ENCODE results near the gene CC2D1A.

Gene CC2D1A

DNA sequence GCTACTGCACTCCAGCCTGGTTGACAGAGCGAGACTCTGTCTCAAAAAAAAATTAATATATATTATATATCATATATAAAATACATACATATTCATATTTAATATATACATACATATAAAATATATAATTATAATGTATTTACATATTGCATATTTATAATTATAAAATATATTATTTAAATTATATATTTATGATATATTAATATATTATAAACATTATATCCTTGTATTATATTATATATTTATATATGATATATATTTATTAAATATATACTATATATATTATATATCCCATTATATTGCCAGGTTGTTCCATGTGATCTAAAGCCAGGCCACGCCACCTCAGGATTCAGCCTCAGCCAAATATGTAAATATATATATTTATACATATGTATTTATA lies 9.8 kb upstream of the CC2D1A start:
- TF ChIP-seq POU2F2 (IDR thresholded peaks at IDR 0.05; ENCODE audit: low read depth, low read length): no peak
- TF ChIP-seq POLR2A (IDR thresholded peaks at IDR 0.05; ENCODE audit: low read depth, low read length): no peak
- no peak for TF ChIP-seq PAX5 (IDR thresholded peaks at IDR 0.05; ENCODE audit: insufficient read depth, low read length, severe bottlenecking)
- no peak for TF ChIP-seq TAF1 (IDR thresholded peaks at IDR 0.05; ENCODE audit: low read depth, low read length)
- TF ChIP-seq SPI1 (IDR thresholded peaks at IDR 0.05; ENCODE audit: low read depth, low read length): no peak
- FAIRE-seq (no peak), DNase-seq (ENCODE audit: insufficient read length, low spot score) (no peak)

DNA sequence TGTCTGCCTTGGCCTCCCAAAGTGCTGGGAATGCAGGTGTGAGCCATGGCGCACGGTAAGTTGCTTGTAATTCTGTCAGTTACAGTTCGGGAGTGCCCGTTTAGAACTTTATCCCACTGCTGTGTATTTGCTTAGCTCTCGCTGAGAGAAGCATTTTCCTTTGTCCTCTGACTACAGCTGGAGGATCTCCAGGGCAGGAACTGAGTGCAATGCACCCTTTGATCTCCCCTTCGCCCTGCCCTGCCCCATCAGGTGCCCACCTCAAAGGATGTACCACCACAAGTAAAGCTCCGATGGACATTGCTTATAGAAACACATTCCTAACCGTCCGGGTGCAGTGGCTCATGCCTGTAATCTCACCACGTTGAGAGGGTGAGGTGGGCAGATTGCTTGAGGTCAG lies 6.6 kb upstream of the CC2D1A start:
- FAIRE-seq (no peak), DNase-seq (ENCODE audit: insufficient read length, low spot score) (no peak)
- TF ChIP-seq TAF1 (IDR thresholded peaks at IDR 0.05; ENCODE audit: low read depth, low read length) (no peak), SPI1 (IDR thresholded peaks at IDR 0.05; ENCODE audit: low read depth, low read length) (no peak), POLR2AphosphoS5 (IDR thresholded peaks at IDR 0.05; ENCODE audit: low read depth, low read length) (no peak), PAX5 (IDR thresholded peaks at IDR 0.05; ENCODE audit: insufficient read depth, low read length, severe bottlenecking) (no peak), POLR2A (IDR thresholded peaks at IDR 0.05; ENCODE audit: low read depth, low read length) (no peak), POU2F2 (IDR thresholded peaks at IDR 0.05; ENCODE audit: low read depth, low read length) (no peak)

DNA sequence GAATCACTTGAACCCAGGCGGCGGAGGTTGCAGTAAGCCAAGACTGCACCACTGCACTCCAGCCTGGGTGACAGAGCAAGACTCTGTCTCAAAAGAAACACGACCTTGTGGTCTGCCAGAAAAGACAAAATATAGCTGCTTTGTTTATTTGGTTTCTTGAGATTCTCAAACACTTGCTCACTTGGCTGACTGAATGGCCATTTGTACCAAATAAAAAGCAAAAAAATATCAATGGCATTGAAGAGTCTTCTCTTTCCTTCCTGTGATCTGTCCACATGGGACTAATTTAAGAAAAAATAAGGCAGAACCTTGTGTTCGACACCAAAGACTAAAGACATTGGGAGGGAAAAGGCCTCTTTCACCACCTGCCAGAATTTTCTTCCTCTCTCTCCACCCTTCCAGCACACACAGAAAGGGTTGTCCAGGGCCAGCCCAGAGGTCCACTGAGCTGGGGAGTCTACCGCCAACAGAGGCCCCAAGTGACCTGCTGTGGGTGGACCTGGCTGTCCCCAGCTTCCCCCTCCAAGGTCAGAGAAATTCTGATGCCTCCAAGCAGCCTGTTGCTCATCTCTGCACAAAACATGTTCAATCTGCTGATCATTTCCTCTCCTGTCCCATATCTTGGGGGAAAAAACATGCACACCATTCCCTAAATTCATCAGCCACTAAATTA lies 6.0 kb upstream of the CC2D1A start:
- no peak for FAIRE-seq

DNA sequence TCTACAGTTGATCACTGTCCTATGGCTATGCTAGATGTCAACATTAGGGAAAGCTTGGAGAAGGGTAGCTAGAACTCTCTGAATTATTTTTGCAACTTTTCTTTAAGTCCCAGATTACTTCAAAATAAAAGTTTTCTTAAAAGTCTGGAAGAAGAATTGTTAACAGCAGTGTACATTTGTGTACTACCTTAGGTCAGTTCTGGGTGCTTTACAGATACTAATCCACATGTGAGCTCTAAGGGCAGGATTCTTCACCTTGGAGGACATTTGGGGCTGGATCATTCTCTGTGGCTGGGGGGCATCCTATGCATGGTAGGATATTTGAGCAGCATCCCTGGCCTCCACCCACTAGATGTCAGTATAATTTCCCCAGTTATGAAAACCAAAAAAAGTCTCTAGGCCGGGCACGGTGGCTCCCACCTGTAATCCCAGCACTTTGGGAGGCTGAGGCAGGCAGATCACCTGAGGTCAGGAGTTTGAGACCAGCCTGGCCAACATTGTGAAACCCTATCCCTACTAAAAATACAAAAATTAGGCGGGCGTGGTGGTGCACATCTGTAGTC lies 2.9 kb upstream of the CC2D1A start:
- TF ChIP-seq TAF1 (IDR thresholded peaks at IDR 0.05; ENCODE audit: low read depth, low read length) (no peak), POU2F2 (IDR thresholded peaks at IDR 0.05; ENCODE audit: low read depth, low read length) (0 out of 2 replicates have a peak, but pooled peaks have one; percentile 25), PAX5 (IDR thresholded peaks at IDR 0.05; ENCODE audit: insufficient read depth, low read length, severe bottlenecking) (no peak), SPI1 (IDR thresholded peaks at IDR 0.05; ENCODE audit: low read depth, low read length) (no peak)
- DNase-seq (ENCODE audit: insufficient read length, low spot score) (no peak), FAIRE-seq (no peak)

More for the DNA sequence above, 6.0 kb upstream of the CC2D1A start:
- TF ChIP-seq PAX5 (IDR thresholded peaks at IDR 0.05; ENCODE audit: insufficient read depth, low read length, severe bottlenecking) (no peak), SPI1 (IDR thresholded peaks at IDR 0.05; ENCODE audit: low read depth, low read length) (no peak), TAF1 (IDR thresholded peaks at IDR 0.05; ENCODE audit: low read depth, low read length) (no peak), POLR2AphosphoS5 (IDR thresholded peaks at IDR 0.05; ENCODE audit: low read depth, low read length) (no peak), POLR2A (IDR thresholded peaks at IDR 0.05; ENCODE audit: low read depth, low read length) (no peak), POU2F2 (IDR thresholded peaks at IDR 0.05; ENCODE audit: low read depth, low read length) (no peak)
- no peak for DNase-seq (ENCODE audit: insufficient read length, low spot score)

DNA sequence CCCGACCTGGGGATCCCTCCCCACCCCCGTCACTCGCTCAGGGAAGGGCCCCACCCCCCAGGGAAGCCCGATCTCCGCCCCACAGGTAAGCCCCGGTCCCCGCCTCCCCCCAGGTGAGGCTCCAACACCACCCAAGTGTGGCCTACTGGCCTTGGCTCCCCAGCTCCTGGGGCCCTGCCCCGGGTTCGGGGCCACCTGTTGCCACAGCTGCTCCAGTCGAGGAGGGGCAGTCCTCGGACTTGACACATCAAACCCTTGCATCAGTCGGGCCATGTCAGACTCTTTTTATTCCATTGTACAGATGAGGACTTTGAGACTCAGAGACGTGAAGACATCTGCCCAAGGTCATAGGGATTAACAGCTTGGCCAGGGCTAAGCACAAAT lies 512 bp downstream of the CC2D1A start:
- FAIRE-seq (no peak), DNase-seq (ENCODE audit: insufficient read length, low spot score) (no peak)
- TF ChIP-seq POU2F2 (IDR thresholded peaks at IDR 0.05; ENCODE audit: low read depth, low read length) (no peak), POLR2AphosphoS5 (IDR thresholded peaks at IDR 0.05; ENCODE audit: low read depth, low read length) (no peak), PAX5 (IDR thresholded peaks at IDR 0.05; ENCODE audit: insufficient read depth, low read length, severe bottlenecking) (no peak), POLR2A (IDR thresholded peaks at IDR 0.05; ENCODE audit: low read depth, low read length) (no peak), SPI1 (IDR thresholded peaks at IDR 0.05; ENCODE audit: low read depth, low read length) (no peak), TAF1 (IDR thresholded peaks at IDR 0.05; ENCODE audit: low read depth, low read length) (no peak)

DNA sequence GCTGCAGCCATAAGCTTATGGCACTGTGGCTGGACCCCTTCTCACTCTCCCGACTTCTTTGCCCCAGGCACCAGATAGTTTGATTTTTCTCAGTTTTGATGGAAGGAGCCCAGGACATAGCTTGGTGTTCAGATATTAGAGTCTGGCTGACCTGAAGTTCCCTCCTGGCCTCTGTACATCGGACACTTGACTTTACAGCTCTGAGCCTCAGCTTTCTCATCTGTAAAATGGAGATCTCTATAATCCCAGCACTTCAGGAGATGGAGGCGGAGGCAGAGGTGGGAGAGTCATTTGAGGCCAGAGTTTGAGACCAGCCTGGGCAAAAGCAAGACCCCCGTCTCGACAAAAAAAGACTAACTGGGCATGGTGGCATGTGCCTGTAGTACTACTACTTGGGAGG lies 909 bp downstream of the CC2D1A start:
- no peak for DNase-seq (ENCODE audit: insufficient read length, low spot score)
- TF ChIP-seq SPI1 (IDR thresholded peaks at IDR 0.05; ENCODE audit: low read depth, low read length) (no peak), POLR2A (IDR thresholded peaks at IDR 0.05; ENCODE audit: low read depth, low read length) (no peak), TAF1 (IDR thresholded peaks at IDR 0.05; ENCODE audit: low read depth, low read length) (no peak), POU2F2 (IDR thresholded peaks at IDR 0.05; ENCODE audit: low read depth, low read length) (no peak), PAX5 (IDR thresholded peaks at IDR 0.05; ENCODE audit: insufficient read depth, low read length, severe bottlenecking) (no peak), POLR2AphosphoS5 (IDR thresholded peaks at IDR 0.05; ENCODE audit: low read depth, low read length) (no peak)
- no peak for FAIRE-seq

DNA sequence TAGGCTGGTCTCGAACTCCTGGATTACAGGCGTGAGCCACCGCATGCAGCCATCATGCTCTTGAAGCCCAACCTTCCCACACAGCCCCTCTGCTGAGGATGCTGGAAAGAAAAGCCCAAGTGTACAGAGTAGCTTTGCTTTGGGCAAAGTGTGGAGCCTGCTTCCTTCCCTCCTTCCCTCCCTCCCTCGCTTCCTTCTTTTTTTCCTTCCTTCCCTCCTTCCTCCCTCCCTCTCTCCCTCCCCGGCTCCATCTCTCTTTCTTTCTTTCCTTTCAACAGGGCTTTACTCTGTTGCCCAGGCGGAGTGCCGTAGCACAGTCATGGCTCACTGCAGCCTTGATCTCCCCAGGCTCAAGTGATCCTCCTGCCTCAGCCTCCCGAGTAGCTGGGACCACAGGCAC lies 2.7 kb downstream of the CC2D1A start:
- TF ChIP-seq PAX5 (IDR thresholded peaks at IDR 0.05; ENCODE audit: insufficient read depth, low read length, severe bottlenecking): no peak
- no peak for TF ChIP-seq POU2F2 (IDR thresholded peaks at IDR 0.05; ENCODE audit: low read depth, low read length)
- TF ChIP-seq SPI1 (IDR thresholded peaks at IDR 0.05; ENCODE audit: low read depth, low read length): no peak
- no peak for TF ChIP-seq POLR2AphosphoS5 (IDR thresholded peaks at IDR 0.05; ENCODE audit: low read depth, low read length)
- TF ChIP-seq POLR2A (IDR thresholded peaks at IDR 0.05; ENCODE audit: low read depth, low read length): no peak
- TF ChIP-seq TAF1 (IDR thresholded peaks at IDR 0.05; ENCODE audit: low read depth, low read length): no peak
- DNase-seq (ENCODE audit: insufficient read length, low spot score) (no peak), FAIRE-seq (no peak)

DNA sequence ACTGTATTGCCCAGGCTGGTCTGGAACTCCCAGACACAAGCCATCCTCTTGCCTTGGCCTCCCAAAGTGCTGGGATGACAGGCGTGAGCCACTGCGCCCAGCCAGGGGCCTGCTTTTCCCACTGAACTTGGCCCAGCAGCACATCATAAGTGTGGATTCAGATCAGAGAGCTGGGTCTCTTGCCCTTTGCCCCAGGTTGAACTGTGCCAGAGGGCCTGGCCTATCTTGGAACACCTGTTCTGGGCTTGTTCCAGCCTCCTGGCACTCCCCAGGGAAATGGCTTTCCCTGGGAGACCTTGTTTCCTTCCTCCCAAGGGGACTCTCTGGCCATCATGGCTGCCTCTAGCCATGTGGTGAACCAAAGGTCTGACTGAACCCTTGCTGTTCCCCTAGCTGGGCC lies 3.4 kb downstream of the CC2D1A start:
- FAIRE-seq (no peak), DNase-seq (ENCODE audit: insufficient read length, low spot score) (no peak)
- TF ChIP-seq POLR2A (IDR thresholded peaks at IDR 0.05; ENCODE audit: low read depth, low read length): no peak
- no peak for TF ChIP-seq POU2F2 (IDR thresholded peaks at IDR 0.05; ENCODE audit: low read depth, low read length)
- TF ChIP-seq PAX5 (IDR thresholded peaks at IDR 0.05; ENCODE audit: insufficient read depth, low read length, severe bottlenecking): no peak
- TF ChIP-seq TAF1 (IDR thresholded peaks at IDR 0.05; ENCODE audit: low read depth, low read length): no peak
- TF ChIP-seq SPI1 (IDR thresholded peaks at IDR 0.05; ENCODE audit: low read depth, low read length): no peak
- no peak for TF ChIP-seq POLR2AphosphoS5 (IDR thresholded peaks at IDR 0.05; ENCODE audit: low read depth, low read length)

DNA sequence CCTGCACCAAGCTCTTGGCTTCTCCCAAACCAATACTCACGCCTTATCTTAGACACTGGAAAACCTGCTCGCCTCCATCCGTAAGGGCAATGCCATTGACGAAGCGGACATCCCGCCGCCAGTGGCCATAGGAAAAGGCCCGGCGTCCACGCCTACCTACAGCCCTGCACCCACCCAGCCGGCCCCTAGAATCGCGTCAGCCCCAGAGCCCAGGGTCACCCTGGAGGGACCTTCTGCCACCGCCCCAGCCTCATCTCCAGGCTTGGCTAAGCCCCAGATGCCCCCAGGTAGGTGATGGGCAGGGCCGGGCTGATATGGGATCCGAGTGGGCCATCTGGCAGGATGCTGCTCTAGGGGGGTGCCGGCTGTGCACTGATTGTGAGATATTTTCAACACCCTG lies 7.4 kb downstream of the CC2D1A start:
- no peak for TF ChIP-seq POLR2AphosphoS5 (IDR thresholded peaks at IDR 0.05; ENCODE audit: low read depth, low read length)
- no peak for TF ChIP-seq TAF1 (IDR thresholded peaks at IDR 0.05; ENCODE audit: low read depth, low read length)
- TF ChIP-seq PAX5 (IDR thresholded peaks at IDR 0.05; ENCODE audit: insufficient read depth, low read length, severe bottlenecking): no peak
- TF ChIP-seq SPI1 (IDR thresholded peaks at IDR 0.05; ENCODE audit: low read depth, low read length): no peak
- TF ChIP-seq POLR2A (IDR thresholded peaks at IDR 0.05; ENCODE audit: low read depth, low read length): no peak
- no peak for TF ChIP-seq POU2F2 (IDR thresholded peaks at IDR 0.05; ENCODE audit: low read depth, low read length)
- DNase-seq (ENCODE audit: insufficient read length, low spot score) (no peak), FAIRE-seq (no peak)
